ENCODE results near the gene TRIP13.

DNA sequence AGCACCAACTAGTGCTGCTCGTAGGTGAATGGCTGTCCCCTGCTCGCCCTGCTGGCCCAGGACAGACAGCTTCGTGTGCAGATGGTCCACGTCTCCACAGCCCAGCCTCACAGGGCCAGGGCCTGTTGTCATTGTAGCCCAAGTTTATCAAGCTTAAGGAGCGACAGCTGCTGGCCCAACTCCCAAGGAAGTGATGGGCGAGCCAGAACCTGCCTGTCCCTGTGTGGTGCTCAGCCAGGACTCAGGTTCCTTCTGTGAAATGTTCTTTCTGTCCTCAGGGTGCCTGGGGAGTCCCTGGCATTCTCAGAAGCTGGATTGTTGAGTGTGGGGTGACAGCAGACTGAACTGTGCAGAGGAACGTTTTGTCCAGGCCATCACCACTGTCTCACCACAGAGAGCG lies 16.4 kb downstream of the TRIP13 start:
- no peak for TF ChIP-seq CTCF (IDR thresholded peaks at IDR 0.05)
- TF ChIP-seq POLR2A (IDR thresholded peaks at IDR 0.05): no peak
